Measurements from ENCODE around the gene ZNF689.
"Not testable (repeated sequence)": the region's sequence is repeated elsewhere in the genome, so short reads cannot be mapped to it uniquely, and the experiment has no call there.

Gene ZNF689

GRCh38 chr16:30636599-30636998, 26.4 kb upstream of the ZNF689 start:
- no peak for DNase-seq (ENCODE audit: low spot score)

- no peak for DNase-seq (ENCODE audit: low spot score)
Measured at GRCh38 chr16:30633526-30633925, 23.3 kb upstream of the ZNF689 start.

- DNase-seq (ENCODE audit: low spot score) = not testable (repeated sequence)
Measured at GRCh38 chr16:30632454-30632853, 22.3 kb upstream of the ZNF689 start.

GRCh38 chr16:30628628-30629540, 18.7 kb upstream of the ZNF689 start:
- DNase-seq (ENCODE audit: low spot score) = peak; percentile 86

- DNase-seq (ENCODE audit: low spot score) = no peak
Measured at GRCh38 chr16:30626236-30626635, 16.0 kb upstream of the ZNF689 start.

- no peak for DNase-seq (ENCODE audit: low spot score)
Measured at GRCh38 chr16:30623536-30624283, 13.5 kb upstream of the ZNF689 start.

GRCh38 chr16:30622455-30623032, 12.4 kb upstream of the ZNF689 start:
- no peak for DNase-seq (ENCODE audit: low spot score)

- no peak for DNase-seq (ENCODE audit: low spot score)
Measured at GRCh38 chr16:30621765-30622164, 11.6 kb upstream of the ZNF689 start.

- no peak for DNase-seq (ENCODE audit: low spot score)
Measured at GRCh38 chr16:30620169-30620568, 10.0 kb upstream of the ZNF689 start.

GRCh38 chr16:30619638-30620037, 9.4 kb upstream of the ZNF689 start:
- DNase-seq (ENCODE audit: low spot score) = no peak

GRCh38 chr16:30619202-30619601, 9.0 kb upstream of the ZNF689 start:
- DNase-seq (ENCODE audit: low spot score) = peak; percentile 65

GRCh38 chr16:30615358-30616091, 5.3 kb upstream of the ZNF689 start:
- DNase-seq (ENCODE audit: low spot score) = peak; percentile 53

- peak; percentile 45 for DNase-seq (ENCODE audit: low spot score)
Measured at GRCh38 chr16:30609002-30609925, 925 bp downstream of the ZNF689 start.

GRCh38 chr16:30606004-30606403, 4.2 kb downstream of the ZNF689 start:
- DNase-seq (ENCODE audit: low spot score) = no peak

GRCh38 chr16:30605158-30605557, 5.0 kb downstream of the ZNF689 start:
- DNase-seq (ENCODE audit: low spot score) = peak; percentile 46

GRCh38 chr16:30604316-30604947, 5.8 kb downstream of the ZNF689 start:
- DNase-seq (ENCODE audit: low spot score) = no peak

- no peak for DNase-seq (ENCODE audit: low spot score)
Measured at GRCh38 chr16:30603945-30604315, 6.3 kb downstream of the ZNF689 start.

GRCh38 chr16:30602616-30603277, 7.4 kb downstream of the ZNF689 start:
- DNase-seq (ENCODE audit: low spot score) = peak; percentile 42

GRCh38 chr16:30601966-30602365, 8.2 kb downstream of the ZNF689 start:
- DNase-seq (ENCODE audit: low spot score) = no peak

- DNase-seq (ENCODE audit: low spot score) = no peak
Measured at GRCh38 chr16:30600929-30601328, 9.3 kb downstream of the ZNF689 start.

Measured in Ammon's horn (tissue), 1 donor.